Fibroblast of lung (primary cell): ENCODE data around the gene PRLR.

Source experiments
- CTCF ChIP-seq, 2 donors: IDR thresholded peaks in 1 of 2; conservative IDR thresholded peaks in 1 of 2; 1 replicate in 1 of 2; 2 replicates in 1 of 2; pipeline ENCODE4 v1.5.1; 2011 to 2012; ENCODE audit warnings: low read length in 2 of 2, control low read depth in 1 of 2, inconsistent platforms in 1 of 2, low read depth in 1 of 2, mild to moderate bottlenecking in 1 of 2
- EZH2 ChIP-seq: IDR thresholded peaks from 2 replicates; pipeline ENCODE4 v1.5.1; 2012; ENCODE audit warnings: low read length, control low read depth, mild to moderate bottlenecking; ENCODE audit errors: missing control alignments

- no peak for TF ChIP-seq CTCF (conservative IDR thresholded peaks at IDR 0.05 in 1 of 2, IDR thresholded peaks at IDR 0.05 in 1 of 2; ENCODE audit: low read depth in 1 of 2, low read length in 2 of 2)
- no peak for TF ChIP-seq EZH2
Observed at GRCh38 chr5:35026280-35026840, 203.9 kb downstream of the PRLR start.
